Measurements from ENCODE around the gene TBC1D17.
A peak's percentile ranks its signal among the peaks of the same experiment; 100 is the strongest.

TBC1D17 gene

DNA sequence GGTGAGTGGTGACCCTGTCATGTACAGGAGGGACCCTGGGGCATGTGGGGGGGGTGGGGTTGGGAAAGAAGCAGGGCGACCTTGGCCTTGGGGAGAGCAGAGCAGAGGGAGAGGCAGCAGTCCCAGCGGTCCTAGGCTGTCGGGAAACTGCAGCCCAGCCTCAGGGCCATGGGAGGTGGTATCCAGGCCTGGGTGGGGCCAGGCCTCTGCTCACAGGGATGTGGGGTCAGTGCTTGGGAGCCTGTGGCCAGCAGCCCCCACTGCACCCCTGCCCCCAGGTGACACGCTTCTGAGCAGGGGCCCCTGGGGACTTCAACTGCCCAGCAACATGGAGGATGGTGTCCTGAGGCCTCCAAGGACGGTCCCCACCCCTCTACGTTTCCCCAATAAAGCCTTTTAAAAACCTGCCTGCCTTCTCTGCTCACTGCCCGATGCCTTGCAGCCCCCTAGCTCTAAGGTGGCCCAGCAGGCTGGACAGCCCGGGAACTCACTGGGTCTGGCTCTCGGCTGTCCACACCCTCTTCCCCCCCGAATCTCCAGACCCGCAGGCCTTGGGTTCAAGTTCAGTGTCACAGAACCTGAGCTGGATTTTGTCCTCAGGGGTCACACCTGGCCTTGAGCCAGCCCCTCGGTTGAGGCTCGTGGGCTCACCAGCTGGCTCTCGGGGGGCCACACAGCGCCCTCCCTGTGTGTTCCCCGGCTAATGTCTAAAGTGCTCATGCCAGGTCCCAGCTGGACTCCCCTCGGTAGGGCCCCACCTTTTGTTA, 17.0 kb upstream of the TBC1D17 start:
- no peak for DNase-seq (ENCODE audit: low spot score)
- in situ Hi-C loops (cut with MboI; ENCODE audit: low pct_unique_long_range_greater_than_20kb, low sequenced_read_pairs, unreplicated experiment), result no loop called here
- no peak for TF ChIP-seq CTCF (IDR thresholded peaks at IDR 0.05; ENCODE audit: extremely low read depth, insufficient read depth, missing control alignments)

- in situ Hi-C loops (cut with MboI; ENCODE audit: low pct_unique_long_range_greater_than_20kb, low sequenced_read_pairs, unreplicated experiment), result no loop called here
Observed at GRCh38 chr19:49861107-49861506, 16.4 kb upstream of the TBC1D17 start.

DNA sequence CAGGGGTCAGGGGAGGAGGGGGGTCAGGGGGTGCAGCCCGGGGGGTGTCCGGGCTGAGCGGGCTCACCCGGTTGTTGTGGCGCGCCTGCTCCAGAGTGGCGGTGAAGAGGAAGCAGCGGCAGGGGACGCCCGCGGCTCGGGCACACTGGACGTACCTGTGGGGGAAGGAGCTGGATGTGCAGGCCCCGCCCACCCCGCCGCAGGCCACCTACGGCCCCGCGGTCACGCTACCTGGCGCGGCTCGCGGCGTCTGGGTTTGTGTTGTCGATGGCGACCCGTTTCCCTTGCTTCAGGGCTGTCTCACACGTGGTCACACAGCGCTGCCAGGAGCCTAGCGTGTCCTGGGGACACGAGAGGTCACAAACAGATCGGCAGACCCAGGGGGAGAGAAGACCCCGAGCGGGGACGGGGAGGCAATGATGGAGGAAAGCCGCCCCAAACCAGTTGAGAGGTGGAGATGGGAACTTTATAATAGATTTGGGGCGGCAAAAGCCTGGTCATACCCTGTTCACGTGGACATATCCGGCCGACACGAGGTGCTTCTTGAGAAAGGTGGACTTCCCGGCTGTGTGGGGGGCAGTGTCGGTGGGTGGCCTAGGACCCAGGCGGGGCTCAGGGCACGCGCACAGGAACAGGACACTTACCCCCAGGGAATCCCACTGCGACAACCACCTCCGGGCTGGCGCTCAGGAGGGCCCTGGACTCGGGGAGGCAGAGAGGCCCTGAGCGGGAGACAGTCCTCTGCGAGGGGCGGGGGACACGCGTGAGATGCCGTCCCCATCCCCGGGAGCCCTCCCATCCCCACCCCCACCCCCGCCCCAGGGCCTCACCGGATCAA, 15.7 kb upstream of the TBC1D17 start:
- in situ Hi-C loops (cut with MboI; ENCODE audit: low pct_unique_long_range_greater_than_20kb, low sequenced_read_pairs, unreplicated experiment), result no loop called here
- TF ChIP-seq CTCF (IDR thresholded peaks at IDR 0.05; ENCODE audit: extremely low read depth, insufficient read depth, missing control alignments), result no peak
- DNase-seq (ENCODE audit: low spot score), result no peak

More at GRCh38 chr19:49861107-49861506, 16.4 kb upstream of the TBC1D17 start:
- DNase-seq (ENCODE audit: low spot score), result no peak
- no peak for TF ChIP-seq CTCF (IDR thresholded peaks at IDR 0.05; ENCODE audit: extremely low read depth, insufficient read depth, missing control alignments)

GRCh38 chr19:49862391-49863253, 14.9 kb upstream of the TBC1D17 start:
- DNase-seq (ENCODE audit: low spot score), result no peak
- in situ Hi-C loops (cut with MboI; ENCODE audit: low pct_unique_long_range_greater_than_20kb, low sequenced_read_pairs, unreplicated experiment), result no loop called here
- peak; percentile 27 for TF ChIP-seq CTCF (IDR thresholded peaks at IDR 0.05; ENCODE audit: extremely low read depth, insufficient read depth, missing control alignments)

- in situ Hi-C loops (cut with MboI; ENCODE audit: low pct_unique_long_range_greater_than_20kb, low sequenced_read_pairs, unreplicated experiment), result no loop called here
- no peak for TF ChIP-seq CTCF (IDR thresholded peaks at IDR 0.05; ENCODE audit: extremely low read depth, insufficient read depth, missing control alignments)
- DNase-seq (ENCODE audit: low spot score), result no peak
Observed at GRCh38 chr19:49863254-49863934, 14.1 kb upstream of the TBC1D17 start.

- no peak for DNase-seq (ENCODE audit: low spot score)
- no peak for TF ChIP-seq CTCF (IDR thresholded peaks at IDR 0.05; ENCODE audit: extremely low read depth, insufficient read depth, missing control alignments)
- in situ Hi-C loops (cut with MboI; ENCODE audit: low pct_unique_long_range_greater_than_20kb, low sequenced_read_pairs, unreplicated experiment), result no loop called here
Observed at GRCh38 chr19:49863935-49864320, 13.6 kb upstream of the TBC1D17 start.
